SU-DHL-6 (cell line): ENCODE results near the gene CKAP2L.

ENCODE experiments used
- EZH2phosphoT487 ChIP-seq: fragments of 200-600 bp; sonication (generic), shearing (Covaris generic); conservative IDR thresholded peaks from 2 replicates; pipeline ENCODE4 v1.6.1; 2018; ENCODE audit warnings: mild to moderate bottlenecking, antibody characterized with exemption, low read length, moderate library complexity, mixed read lengths
- TF ChIP-seq, protein P1 (sequence below): fragments of 200-600 bp; sonication (generic); IDR thresholded peaks from one replicate; pipeline ENCODE4 v1.5.1; 2017; ENCODE audit warnings: antibody characterized with exemption, mild to moderate bottlenecking, low read length, moderate library complexity; ENCODE audit not compliant: insufficient read depth, poor library complexity, severe bottlenecking

- TF ChIP-seq, protein P1, sequence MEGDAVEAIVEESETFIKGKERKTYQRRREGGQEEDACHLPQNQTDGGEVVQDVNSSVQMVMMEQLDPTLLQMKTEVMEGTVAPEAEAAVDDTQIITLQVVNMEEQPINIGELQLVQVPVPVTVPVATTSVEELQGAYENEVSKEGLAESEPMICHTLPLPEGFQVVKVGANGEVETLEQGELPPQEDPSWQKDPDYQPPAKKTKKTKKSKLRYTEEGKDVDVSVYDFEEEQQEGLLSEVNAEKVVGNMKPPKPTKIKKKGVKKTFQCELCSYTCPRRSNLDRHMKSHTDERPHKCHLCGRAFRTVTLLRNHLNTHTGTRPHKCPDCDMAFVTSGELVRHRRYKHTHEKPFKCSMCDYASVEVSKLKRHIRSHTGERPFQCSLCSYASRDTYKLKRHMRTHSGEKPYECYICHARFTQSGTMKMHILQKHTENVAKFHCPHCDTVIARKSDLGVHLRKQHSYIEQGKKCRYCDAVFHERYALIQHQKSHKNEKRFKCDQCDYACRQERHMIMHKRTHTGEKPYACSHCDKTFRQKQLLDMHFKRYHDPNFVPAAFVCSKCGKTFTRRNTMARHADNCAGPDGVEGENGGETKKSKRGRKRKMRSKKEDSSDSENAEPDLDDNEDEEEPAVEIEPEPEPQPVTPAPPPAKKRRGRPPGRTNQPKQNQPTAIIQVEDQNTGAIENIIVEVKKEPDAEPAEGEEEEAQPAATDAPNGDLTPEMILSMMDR: no peak
- TF ChIP-seq EZH2phosphoT487: no peak
Measured at GRCh38 chr2:112751451-112752197, 12.8 kb downstream of the CKAP2L start.
